MM.1S (cell line): ENCODE results near the gene KCNC3.

ENCODE experiments used
- CTCF ChIP-seq: fragments of 300-600 bp; sonication (generic); IDR thresholded peaks from 2 replicates; pipeline ENCODE4 v1.5.1; 2016; ENCODE audit warnings: antibody characterized with exemption, low read length, mixed read lengths
- EZH2 ChIP-seq: fragments of 300-600 bp; sonication (generic); optimal IDR thresholded peaks from 2 replicates; pipeline ENCODE3; 2017; ENCODE audit warnings: low read depth, mild to moderate bottlenecking, antibody characterized with exemption, low read length, mixed read lengths
- EZH2phosphoT487 ChIP-seq: fragments of 300-600 bp; sonication (generic); IDR thresholded peaks from 2 replicates; pipeline ENCODE4 v1.6.1; 2018; ENCODE audit warnings: antibody characterized with exemption, low read length

DNA sequence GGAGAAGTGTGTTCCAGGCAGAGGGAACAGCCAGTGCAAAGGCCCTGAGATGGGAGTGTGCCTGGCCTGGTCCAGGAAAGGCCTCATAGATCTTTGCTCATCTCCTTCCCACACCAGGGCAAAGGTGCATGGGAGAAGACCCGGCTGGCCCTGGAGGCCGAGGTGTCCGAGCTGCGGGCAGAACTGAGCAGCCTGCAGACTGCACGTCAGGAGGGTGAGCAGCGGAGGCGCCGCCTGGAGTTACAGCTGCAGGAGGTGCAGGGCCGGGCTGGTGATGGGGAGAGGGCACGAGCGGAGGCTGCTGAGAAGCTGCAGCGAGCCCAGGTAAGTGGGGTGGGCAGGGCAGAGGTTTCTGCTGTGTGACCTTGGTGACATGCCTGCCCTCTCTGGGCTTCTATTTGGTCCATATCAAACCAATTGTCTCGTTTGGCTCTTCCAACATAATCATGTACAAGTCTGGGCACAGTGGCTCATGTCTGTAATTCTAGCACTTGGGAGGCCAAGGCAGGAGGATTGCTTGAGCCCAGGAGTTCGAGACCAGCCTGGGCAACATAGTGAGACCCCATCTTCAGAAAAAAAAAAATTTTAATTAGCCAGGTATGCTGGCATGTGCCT lies 51.1 kb downstream of the KCNC3 start:
- TF ChIP-seq EZH2, result no peak
- TF ChIP-seq CTCF, result no peak
- no peak for TF ChIP-seq EZH2phosphoT487
